H9 (cell line): ENCODE results near the gene SAMD14. TPM values are rescaled to one million over a fixed set of nuclear protein-coding genes. Genes with fewer than 3 reads are reported as not detected.

Experiments used
- DNase-seq: peaks from one replicate; pipeline ENCODE4 v3.0.0-alpha.2; 2017
- H2AFZ ChIP-seq: one replicate; pipeline ENCODE4 v1.6.1; 2013; ENCODE audit warnings: mild to moderate bottlenecking, low read length, control low read depth, moderate library complexity
- H2AK5ac ChIP-seq: 2 replicates; pipeline ENCODE4 v1.6.1; 2013; ENCODE audit warnings: low read length, control low read depth, mixed read lengths; ENCODE audit not compliant: insufficient read length
- H2BK120ac ChIP-seq: one replicate; pipeline ENCODE4 v1.6.1; 2013; ENCODE audit warnings: low read depth, mild to moderate bottlenecking, low read length, control low read depth, inconsistent platforms; ENCODE audit not compliant: poor library complexity, severe bottlenecking
- H2BK12ac ChIP-seq: 2 replicates; pipeline ENCODE4 v1.6.1; 2013; ENCODE audit warnings: low read length, control low read depth, mixed read lengths, low read depth; ENCODE audit not compliant: insufficient read length
- H2BK15ac ChIP-seq: 2 replicates; pipeline ENCODE4 v1.6.1; 2013; ENCODE audit warnings: low read depth, low read length, control low read depth
- H2BK20ac ChIP-seq: one replicate; pipeline ENCODE4 v1.6.1; 2013; ENCODE audit warnings: low read depth, mild to moderate bottlenecking, low read length, control low read depth, inconsistent platforms; ENCODE audit not compliant: poor library complexity, severe bottlenecking
- H2BK5ac ChIP-seq: 2 replicates; pipeline ENCODE4 v1.6.1; 2013; ENCODE audit warnings: low read length, control low read depth, mixed read lengths; ENCODE audit not compliant: insufficient read length
- H3K14ac ChIP-seq: 2 replicates; pipeline ENCODE4 v1.6.1; 2013; ENCODE audit warnings: low read length, control low read depth; ENCODE audit not compliant: insufficient read depth
- H3K18ac ChIP-seq: 2 replicates; pipeline ENCODE4 v1.6.1; 2013; ENCODE audit warnings: low read depth, mild to moderate bottlenecking, mixed read lengths, low read length, control low read depth; ENCODE audit not compliant: insufficient read length
- H3K23ac ChIP-seq: 2 replicates; pipeline ENCODE4 v1.6.1; 2013; ENCODE audit warnings: low read length, control low read depth, mixed read lengths, low read depth; ENCODE audit not compliant: insufficient read length
- H3K23me2 ChIP-seq: 2 replicates; pipeline ENCODE4 v1.6.1; 2013; ENCODE audit warnings: low read depth, mild to moderate bottlenecking, mixed read lengths, low read length, control low read depth; ENCODE audit not compliant: insufficient read length, poor library complexity, severe bottlenecking
- H3K27ac ChIP-seq: 2 replicates; pipeline ENCODE4 v1.5.1; 2013; ENCODE audit warnings: low read length, control low read depth, mixed read lengths, low read depth; ENCODE audit not compliant: insufficient read length
- H3K27me3 ChIP-seq: 2 replicates; pipeline ENCODE4 v1.6.1; 2013; ENCODE audit warnings: low read length, control low read depth, inconsistent platforms; ENCODE audit not compliant: insufficient read depth
- H3K4ac ChIP-seq: 2 replicates; pipeline ENCODE4 v1.6.1; 2013; ENCODE audit warnings: low read depth, mild to moderate bottlenecking, control low read depth, inconsistent platforms, low read length, moderate library complexity
- H3K4me1 ChIP-seq: 2 replicates; pipeline ENCODE4 v1.6.1; 2013; ENCODE audit warnings: low read length, control low read depth, inconsistent platforms; ENCODE audit not compliant: insufficient read depth
- H3K4me2 ChIP-seq: 2 replicates; pipeline ENCODE4 v1.6.1; 2013; ENCODE audit warnings: low read length, control low read depth, mixed read lengths; ENCODE audit not compliant: insufficient read length, insufficient read depth
- H3K56ac ChIP-seq: 2 replicates; pipeline ENCODE4 v1.6.1; 2013; ENCODE audit warnings: low read depth, mild to moderate bottlenecking, mixed read lengths, low read length, control low read depth; ENCODE audit not compliant: insufficient read length
- H3K79me1 ChIP-seq: 2 replicates; pipeline ENCODE4 v1.6.1; 2013; ENCODE audit warnings: low read depth, mild to moderate bottlenecking, moderate library complexity, low read length, control low read depth, inconsistent platforms; ENCODE audit not compliant: insufficient read depth, poor library complexity, severe bottlenecking
- H3K79me2 ChIP-seq: 2 replicates; pipeline ENCODE4 v1.6.1; 2013; ENCODE audit warnings: low read length, control low read depth, inconsistent platforms; ENCODE audit not compliant: insufficient read depth
- H3K9ac ChIP-seq: 2 replicates; pipeline ENCODE4 v1.6.1; 2013; ENCODE audit warnings: low read length, control low read depth, mixed read lengths; ENCODE audit not compliant: insufficient read length; ENCODE audit errors: extremely low read depth
- H3K9me3 ChIP-seq: one replicate; pipeline ENCODE4 v1.6.1; 2013; ENCODE audit warnings: low read depth, low read length, inconsistent platforms; ENCODE audit not compliant: control insufficient read depth
- H3T11ph ChIP-seq: one replicate; pipeline ENCODE4 v1.6.1; 2013; ENCODE audit warnings: mild to moderate bottlenecking, low read length, control low read depth, inconsistent platforms
- H4K20me1 ChIP-seq: one replicate; pipeline ENCODE4 v1.6.1; 2013; ENCODE audit not compliant: control insufficient read depth, insufficient read length, insufficient read depth
- H4K5ac ChIP-seq: 2 replicates; pipeline ENCODE4 v1.6.1; 2013; ENCODE audit warnings: low read depth, mild to moderate bottlenecking, mixed read lengths, low read length, control low read depth; ENCODE audit not compliant: insufficient read length
- H4K8ac ChIP-seq: replicated peaks from 2 replicates; pipeline ENCODE4 v1.6.1; 2013; ENCODE audit warnings: low read length, control low read depth, mixed read lengths, low read depth; ENCODE audit not compliant: insufficient read length
- H4K91ac ChIP-seq: 2 replicates; pipeline ENCODE4 v1.6.1; 2013; ENCODE audit warnings: low read depth, mild to moderate bottlenecking, moderate library complexity, mixed read lengths, low read length, control low read depth; ENCODE audit not compliant: insufficient read length
- H3K27ac Mint-ChIP-seq, 3 experiments: 2 replicates in 2 of 3; 3 replicates in 1 of 3; pipeline ENCODE4 v1.8.0; 2020 to 2021; ENCODE audit warnings: mixed read lengths in 3 of 3, mild to moderate bottlenecking in 1 of 3, moderate library complexity in 1 of 3
- H3K27me3 Mint-ChIP-seq: 2 replicates; pipeline ENCODE4 v1.8.0; 2021; ENCODE audit warnings: low read depth, mild to moderate bottlenecking, moderate library complexity, mixed read lengths
- H3K36me3 Mint-ChIP-seq, 3 experiments: 2 replicates in 2 of 3; 3 replicates in 1 of 3; pipeline ENCODE4 v1.8.0; 2020 to 2021; ENCODE audit warnings: low read depth in 3 of 3, mixed read lengths in 3 of 3; ENCODE audit not compliant: insufficient read depth in 1 of 3
- H3K4me1 Mint-ChIP-seq, 2 experiments: 2 replicates each; pipeline ENCODE4 v1.8.0; 2020; ENCODE audit warnings: mixed read lengths in 2 of 2
- H3K4me3 Mint-ChIP-seq, 2 experiments: 2 replicates in 1 of 2; 3 replicates in 1 of 2; pipeline ENCODE4 v1.8.0; 2020 to 2021; ENCODE audit warnings: mild to moderate bottlenecking in 2 of 2, mixed read lengths in 2 of 2, moderate library complexity in 1 of 2
- H3K9me3 Mint-ChIP-seq, 2 experiments: 2 replicates in 1 of 2; 3 replicates in 1 of 2; pipeline ENCODE4 v1.8.0; 2020; ENCODE audit warnings: mild to moderate bottlenecking in 2 of 2, mixed read lengths in 2 of 2, moderate library complexity in 1 of 2
- CTCF ChIP-seq: fragments of 200-600 bp; sonication (generic); conservative IDR thresholded peaks from 3 replicates; pipeline ENCODE4 v1.8.0; 2021; ENCODE audit warnings: antibody characterized with exemption, mild to moderate bottlenecking
- WGBS: extraction: QIAGEN DNeasy Blood & Tissue Kit; methylation state at CpG from one replicate; pipeline ENCODE4 v1.1.7; 2013; ENCODE audit warnings: missing lambda C conversion rate, low lambda C conversion rate, mixed read lengths; ENCODE audit not compliant: insufficient read length; ENCODE audit errors: extremely low coverage; 5-methylcytosine and 5-hydroxymethylcytosine counted together
- total RNA-seq: library from RNA; stranded (reverse); gene quantifications from 2 replicates; pipeline ENCODE4 v1.2.1, GENCODE V29; 2021

SAMD14 gene
- total RNA-seq, 1 experiment from 2014 or later, result 5.9 TPM

GRCh38 chr17:50153650-50154575 lies 24.0 kb upstream of the SAMD14 start:
- no peak overlapping the region for H3K27ac ChIP-seq
- WGBS, result no CpG with 5 or more reads among the region's 16 CpGs

More at GRCh38 chr17:50153650-50154575, 24.0 kb upstream of the SAMD14 start:
- no peak overlapping the region for H4K5ac ChIP-seq
- no peak overlapping the region for H3K9ac ChIP-seq
- no peaks in the 10 kb centered on the region; the same call in 1 of the 2 replicates for H3K27me3 ChIP-seq
- H3K79me1 ChIP-seq, result no peaks in the 10 kb centered on the region
- no peak overlapping the region for H2AK5ac ChIP-seq
- H3K18ac ChIP-seq, result no peak overlapping the region
- H3K9me3 ChIP-seq, result no peaks in the 10 kb centered on the region
- H3K14ac ChIP-seq, result no peak overlapping the region
- no peak overlapping the region for H3K23ac ChIP-seq
- no peak overlapping the region for H3K56ac ChIP-seq
- H2BK12ac ChIP-seq, result no peak overlapping the region
- no peak overlapping the region for H2BK20ac ChIP-seq
- Mint-ChIP-seq H3K4me3 (no peak overlapping the region), H3K4me1 (peaks cover 16 to 23% of the 10 kb centered on the region in 2 experiments), H3K36me3 (no peaks in the 10 kb centered on the region), H3K27ac (no peak overlapping the region), H3K27me3 (peaks cover 7% of the 10 kb centered on the region), H3K9me3 (no peaks in the 10 kb centered on the region)
- no peaks in the 10 kb centered on the region for H3K79me2 ChIP-seq
- no peak overlapping the region for H2BK120ac ChIP-seq
- no peak overlapping the region for H4K8ac ChIP-seq
- no peak overlapping the region for H2BK5ac ChIP-seq
- H4K20me1 ChIP-seq, result peaks cover 3% of the 10 kb centered on the region
- TF ChIP-seq CTCF, result no peak
- no peak overlapping the region for H3K4me2 ChIP-seq
- no peak for DNase-seq
- no peak overlapping the region for H3K4ac ChIP-seq
- peaks cover 18% of the 10 kb centered on the region for H3K23me2 ChIP-seq
- peaks cover 4% of the 10 kb centered on the region; the same call in 1 of the 2 replicates for H3K4me1 ChIP-seq
- no peak overlapping the region for H2AFZ ChIP-seq
- no peak overlapping the region for H4K91ac ChIP-seq
- no peak overlapping the region for H2BK15ac ChIP-seq
- no peak overlapping the region for H3T11ph ChIP-seq
